Astrocyte (in vitro differentiated cells and primary cell): ENCODE measurements around the gene UNC5CL. TPM values are rescaled to one million over a fixed set of nuclear protein-coding genes. Genes with fewer than 3 reads are reported as not detected.

ENCODE experiments used
- DNase-seq: peaks from one replicate; pipeline ENCODE4 v3.0.0-alpha.2; 2010; ENCODE audit warnings: low read depth
- FAIRE-seq: peaks from 2 replicates; lab custom pipeline; 2011; peaks lifted over from hg19 to GRCh38; lab: Jason Lieb, UNC
- H2AFZ ChIP-seq: 2 replicates; pipeline ENCODE4 v1.6.0; 2012; ENCODE audit warnings: low read depth, low read length, inconsistent platforms
- H3K27ac ChIP-seq: 2 replicates; pipeline ENCODE4 v1.5.1; 2011; ENCODE audit warnings: low read depth, low read length, inconsistent platforms
- H3K27me3 ChIP-seq: 2 replicates; pipeline ENCODE4 v1.6.0; 2011; ENCODE audit warnings: low read length, inconsistent platforms; ENCODE audit not compliant: insufficient read depth
- H3K36me3 ChIP-seq: 2 replicates; pipeline ENCODE4 v1.5.1; 2011; ENCODE audit warnings: low read length, inconsistent platforms; ENCODE audit not compliant: insufficient read depth
- H3K4me1 ChIP-seq: 2 replicates; pipeline ENCODE4 v1.5.1; 2011; ENCODE audit warnings: low read length, inconsistent platforms; ENCODE audit not compliant: insufficient read depth
- H3K4me2 ChIP-seq: 2 replicates; pipeline ENCODE4 v1.6.0; 2012; ENCODE audit warnings: low read length, inconsistent platforms
- H3K4me3 ChIP-seq: 2 replicates; pipeline ENCODE4 v1.5.1; 2011; ENCODE audit warnings: low read depth, mild to moderate bottlenecking, low read length, inconsistent platforms; ENCODE audit not compliant: insufficient read depth
- H3K79me2 ChIP-seq: 2 replicates; pipeline ENCODE4 v1.6.0; 2012; ENCODE audit warnings: mild to moderate bottlenecking, low read length, inconsistent platforms; ENCODE audit not compliant: insufficient read depth
- H3K9ac ChIP-seq: 2 replicates; pipeline ENCODE4 v1.6.0; 2012; ENCODE audit warnings: mild to moderate bottlenecking, low read length, inconsistent platforms
- H3K9me3 ChIP-seq: 2 replicates; pipeline ENCODE4 v1.5.1; 2012; ENCODE audit warnings: low read depth, mild to moderate bottlenecking, low read length, inconsistent platforms; ENCODE audit not compliant: insufficient read depth
- H4K20me1 ChIP-seq: 2 replicates; pipeline ENCODE4 v1.6.0; 2012; ENCODE audit warnings: low read length, inconsistent platforms; ENCODE audit not compliant: insufficient read depth
- H3K27ac Mint-ChIP-seq: one replicate; pipeline ENCODE4 v1.8.0; 2021; ENCODE audit warnings: mild to moderate bottlenecking, mixed read lengths; ENCODE audit not compliant: unreplicated experiment
- H3K27me3 Mint-ChIP-seq: one replicate; pipeline ENCODE4 v1.8.0; 2021; ENCODE audit warnings: low read depth, mixed read lengths; ENCODE audit not compliant: unreplicated experiment
- H3K36me3 Mint-ChIP-seq: one replicate; pipeline ENCODE4 v1.8.0; 2021; ENCODE audit warnings: low read depth, mixed read lengths; ENCODE audit not compliant: unreplicated experiment
- H3K4me1 Mint-ChIP-seq: one replicate; pipeline ENCODE4 v1.8.0; 2021; ENCODE audit warnings: low read depth, mixed read lengths; ENCODE audit not compliant: unreplicated experiment
- H3K4me3 Mint-ChIP-seq: one replicate; pipeline ENCODE4 v1.8.0; 2021; ENCODE audit warnings: mild to moderate bottlenecking, moderate library complexity, mixed read lengths; ENCODE audit not compliant: unreplicated experiment
- H3K9me3 Mint-ChIP-seq: one replicate; pipeline ENCODE4 v1.8.0; 2021; ENCODE audit warnings: mild to moderate bottlenecking, mixed read lengths; ENCODE audit not compliant: unreplicated experiment
- CTCF ChIP-seq: IDR thresholded peaks from 2 replicates; pipeline ENCODE4 v1.5.1; 2011; ENCODE audit warnings: low read depth, mild to moderate bottlenecking, inconsistent platforms, low read length, moderate library complexity; ENCODE audit not compliant: insufficient read depth
- EZH2 ChIP-seq: IDR thresholded peaks from 2 replicates; pipeline ENCODE4 v1.6.1; 2012; ENCODE audit warnings: mild to moderate bottlenecking, low read length, inconsistent platforms; ENCODE audit not compliant: insufficient read depth
- total RNA-seq: library from RNA; stranded (reverse); gene quantifications from 2 replicates; pipeline ENCODE4 v1.2.1, GENCODE V29; 2021

UNC5CL gene
- total RNA-seq, 1 donor from 2014 or later: 0.27 TPM

- FAIRE-seq (no peak), DNase-seq (peak; percentile 57)
- Histone ChIP-seq H2AFZ (peak overlapping the region; percentile 89), H3K36me3 (no peaks in the 10 kb centered on the region), H3K4me1 (peaks cover 8% of the 10 kb centered on the region), H3K9me3 (no peaks in the 10 kb centered on the region), H3K79me2 (no peaks in the 10 kb centered on the region), H3K4me3 (peak overlapping the region; percentile 52), H3K4me2 (peak overlapping the region; percentile 88), H3K27ac (no peak overlapping the region), H4K20me1 (no peaks in the 10 kb centered on the region), H3K9ac (peak overlapping the region; percentile 53), H3K27me3 (no peaks in the 10 kb centered on the region)
- Mint-ChIP-seq H3K9me3 (no peaks in the 10 kb centered on the region), H3K27me3 (peaks cover 12% of the 10 kb centered on the region), H3K27ac (no peak overlapping the region), H3K4me3 (peak overlapping the region; percentile 80), H3K4me1 (peaks cover 3% of the 10 kb centered on the region), H3K36me3 (no peaks in the 10 kb centered on the region)
- TF ChIP-seq EZH2: peak; percentile 27
- peak; percentile 72 for TF ChIP-seq CTCF
Measured at GRCh38 chr6:41027799-41028560, 11.0 kb downstream of the UNC5CL start.

DNA sequence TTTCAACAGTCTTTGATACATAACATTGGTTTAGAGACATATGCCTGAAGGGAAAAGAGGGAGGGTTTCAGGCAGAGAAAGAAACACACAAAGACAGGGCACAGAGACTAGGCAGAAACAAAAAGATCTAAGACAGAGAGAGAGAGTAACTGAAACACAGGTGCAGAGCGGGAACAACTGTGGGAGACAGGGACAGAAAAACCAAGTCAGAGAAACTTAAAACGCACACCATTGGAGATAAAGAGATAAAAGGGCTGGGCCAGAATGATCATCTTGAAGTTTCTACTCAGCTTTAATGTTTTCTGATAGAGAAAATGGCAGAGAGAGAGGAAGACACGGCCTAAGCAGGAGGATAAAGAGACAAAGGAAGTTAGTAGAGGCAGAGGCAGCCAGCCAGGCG, 11.8 kb downstream of the UNC5CL start:
- no peak for FAIRE-seq
- no peaks in the 10 kb centered on the region for H3K36me3 Mint-ChIP-seq
- peak overlapping the region; percentile 52 for H3K4me3 ChIP-seq

More for the DNA sequence above, 11.8 kb downstream of the UNC5CL start:
- Mint-ChIP-seq H3K27me3 (peaks cover 12% of the 10 kb centered on the region), H3K4me1 (peaks cover 3% of the 10 kb centered on the region), H3K27ac (peak overlapping the region; percentile 1), H3K4me3 (peak overlapping the region; percentile 80), H3K9me3 (no peaks in the 10 kb centered on the region)
- no peak for TF ChIP-seq CTCF
- no peak for TF ChIP-seq EZH2
- Histone ChIP-seq H3K4me1 (peaks cover 8% of the 10 kb centered on the region), H3K27me3 (no peaks in the 10 kb centered on the region), H3K9me3 (no peaks in the 10 kb centered on the region), H3K4me2 (peak overlapping the region; percentile 88), H3K36me3 (no peaks in the 10 kb centered on the region), H3K27ac (no peak overlapping the region), H4K20me1 (no peaks in the 10 kb centered on the region), H3K9ac (peak overlapping the region; percentile 53), H3K79me2 (no peaks in the 10 kb centered on the region), H2AFZ (peak overlapping the region; percentile 89)
- no peak for DNase-seq
